Stomach (tissue), 19 donors: ENCODE results near the gene ATP11C. TPM values are rescaled to one million over a fixed set of nuclear protein-coding genes. Genes with fewer than 3 reads are reported as not detected.
A peak's percentile ranks its signal among the peaks of the same experiment; 100 is the strongest.

Experiments
- DNase-seq, 2 donors: peaks; one replicate each; pipeline versions ENCODE4 v3.0.0 to v3.0.0-alpha.2; 2013 to 2019
- H3K27ac ChIP-seq, 5 donors: fragments of 200-600 bp in 4 of 5; sonication (generic) in 4 of 5; one replicate each; pipeline ENCODE4 v1.5.1; 2013 to 2019; ENCODE audit warnings: mild to moderate bottlenecking in 1 of 5, moderate library complexity in 1 of 5
- H3K27me3 ChIP-seq, 3 donors: fragments of 200-600 bp; sonication (generic); one replicate each; pipeline ENCODE4 v1.5.1; 2017 to 2019; ENCODE audit warnings: mixed run types in 1 of 3
- H3K36me3 ChIP-seq, 4 donors: fragments of 200-600 bp; sonication (generic); 1 replicate in 3 of 4; 2 replicates in 1 of 4; pipeline ENCODE4 v1.5.1; 2016 to 2019
- H3K4me1 ChIP-seq, 4 donors: fragments of 200-600 bp; sonication (generic); one replicate each; pipeline ENCODE4 v1.5.1; 2016 to 2019
- H3K4me3 ChIP-seq, 4 donors: fragments of 200-600 bp; sonication (generic) in 3 of 4; one replicate each; pipeline ENCODE4 v1.5.1; 2016 to 2019; ENCODE audit warnings: mild to moderate bottlenecking in 1 of 4
- H3K9me3 ChIP-seq, 4 donors: fragments of 200-600 bp; sonication (generic); one replicate each; pipeline ENCODE4 v1.5.1; 2016 to 2019
- CTCF ChIP-seq, 7 experiments: fragments of 450-650 bp in 4 of 7; fragments of 200-600 bp in 3 of 7; sonication (generic) in 3 of 7; IDR thresholded peaks; one replicate each; pipeline ENCODE4 v1.5.1; 2016 to 2019; ENCODE audit warnings: antibody characterized with exemption in 7 of 7, control low read depth in 2 of 7, mild to moderate bottlenecking in 1 of 7
- EP300 ChIP-seq: sonication (generic); formaldehyde crosslinking; IDR thresholded peaks from one replicate; pipeline ENCODE4 v1.6.1; 2017; ENCODE audit warnings: antibody characterized with exemption
- POLR2A ChIP-seq, 4 donors: fragments of 450-650 bp; IDR thresholded peaks; one replicate each; pipeline ENCODE4 v1.6.1; 2016; ENCODE audit warnings: antibody characterized with exemption in 4 of 4, control low read depth in 2 of 4, mild to moderate bottlenecking in 1 of 4, moderate library complexity in 1 of 4
- POLR2AphosphoS5 ChIP-seq, 3 donors: sonication (generic); formaldehyde crosslinking; IDR thresholded peaks; one replicate each; pipeline ENCODE4 v1.6.1; 2016; ENCODE audit warnings: antibody characterized with exemption in 3 of 3
- WGBS, 5 donors: extraction: QIAGEN DNeasy Blood & Tissue Kit in 3 of 5; methylation state at CpG; one replicate each; pipeline versions ENCODE4 v1.1.5 to v1.1.7; 2013 to 2018; 5-methylcytosine and 5-hydroxymethylcytosine counted together
- intact Hi-C: fragments of 100-400 bp; cut with DNase I; formaldehyde crosslinking; loops from one replicate; pipeline ENCODE4 v1.15.1; 2023; ENCODE audit warnings: low total_unique reads
- long read RNA-seq, 10 donors: transcript quantifications; one replicate each; lab custom pipeline, GENCODE V29; 2026
- polyA plus RNA-seq, 3 donors: library from polyadenylated mRNA; stranded (reverse); fragments of 200-250 nt; gene quantifications; one replicate each; pipeline ENCODE4 v1.2.3, GENCODE V29; 2013
- total RNA-seq, 5 donors: library from RNA; depleted of rRNA; stranded (reverse); fragments of >200 nt; gene quantifications; one replicate each; pipeline versions ENCODE4 v1.1.0 to v1.2.3, GENCODE V29; 2014 to 2016
- donor health status: healthy with polysubstance abuse.
- donor health status: Bipolar disorder and iron deficiency.
- donor health status: healthy.

The ATP11C gene
- total RNA-seq (10 to 100 TPM in 4 of 5 donors, 1 to 10 TPM in 1; 9.3 to 46.4 (median 14.5) TPM), polyA plus RNA-seq (1 to 10 TPM; 3.3 to 9.3 (median 5.1) TPM)
- long read RNA-seq, donor 1 = 0 reads
- long read RNA-seq, donor 2 = 0 reads
- long read RNA-seq, donor 3 = 0 reads
- long read RNA-seq, donor 4 = 0 reads
- long read RNA-seq, donor 5 = 0 reads
- long read RNA-seq, donor 6 = 0 reads
- long read RNA-seq, donor 7 = 0 reads
- long read RNA-seq, donor 8, partial matches to known transcripts = 0 of 1 reads
- long read RNA-seq, donor 8, other reads (novel, unspliced or antisense) = 0 of 1 reads
- long read RNA-seq, donor 9 = 0 reads
- long read RNA-seq, donor 10 = 0 reads

GRCh38 chrX:139932901-139933796, at the start of gene ATP11C:
Gene ATP11C, minus strand, starts transcription at chrX:139933053. Its CDS starts 1,011 bp downstream, at chrX:139932042.
- TF ChIP-seq POLR2A (IDR thresholded peaks at IDR 0.05) = peak in 1 of 4 donors; percentile 63
- no peak for TF ChIP-seq EP300
- TF ChIP-seq POLR2AphosphoS5 (IDR thresholded peaks at IDR 0.05) = peak; percentile 56 to 94 (median 89)
- Histone ChIP-seq H3K4me1 (peaks cover 0 to 14% (median 10%) of the 10 kb centered on the region in 4 donors), H3K9me3 (no peaks in the 10 kb centered on the region), H3K27ac (peak within 1 kb of the TSS; percentile 87 to 99 (median 98)), H3K36me3 (no peaks in the 10 kb centered on the region), H3K27me3 (no peaks in the 10 kb centered on the region), H3K4me3 (peak within 1 kb of the TSS; percentile 64 to 76 (median 71))
- WGBS, 5 donors = 0 to 19% (median 7%) methylated on average over 25 to 52 of the region's 52 CpGs
- DNase-seq = peak; percentile 81 to 93
- intact Hi-C loops = no loop called here

GRCh38 chrX:139974471-139974870, 41.6 kb upstream of the ATP11C start:
- intact Hi-C loops = no loop called here

GRCh38 chrX:139972629-139973624, 40.1 kb upstream of the ATP11C start:
- WGBS, 5 donors = 65 to 84% (median 70%) methylated on average over 5 to 6 of the region's 6 CpGs
- Histone ChIP-seq H3K27me3 (no peaks in the 10 kb centered on the region), H3K9me3 (no peaks in the 10 kb centered on the region), H3K4me3 (no peak overlapping the region), H3K27ac (no peak overlapping the region), H3K4me1 (peaks cover 0 to 5% (median 0%) of the 10 kb centered on the region in 4 donors), H3K36me3 (no peaks in the 10 kb centered on the region)
- DNase-seq = no peak
- TF ChIP-seq EP300 = no peak
- no peak for TF ChIP-seq CTCF (IDR thresholded peaks at IDR 0.05)
- TF ChIP-seq POLR2AphosphoS5 (IDR thresholded peaks at IDR 0.05) = no peak
- no peak for TF ChIP-seq POLR2A (IDR thresholded peaks at IDR 0.05)
- intact Hi-C loops = no loop called here

More at GRCh38 chrX:139974471-139974870, 41.6 kb upstream of the ATP11C start:
- Histone ChIP-seq H3K4me1 (peaks cover 0 to 5% (median 0%) of the 10 kb centered on the region in 4 donors), H3K36me3 (no peaks in the 10 kb centered on the region), H3K9me3 (no peaks in the 10 kb centered on the region), H3K27ac (no peak overlapping the region), H3K4me3 (no peak overlapping the region), H3K27me3 (no peaks in the 10 kb centered on the region)
- TF ChIP-seq POLR2AphosphoS5 (IDR thresholded peaks at IDR 0.05) (no peak), EP300 (no peak), POLR2A (IDR thresholded peaks at IDR 0.05) (no peak), CTCF (IDR thresholded peaks at IDR 0.05) (no peak)
- WGBS, 5 donors = 39 to 64% (median 60%) methylated on average over 3 of the region's 3 CpGs
- no peak for DNase-seq

GRCh38 chrX:139972113-139972512, 39.3 kb upstream of the ATP11C start:
- H3K27me3 ChIP-seq = no peaks in the 10 kb centered on the region
- intact Hi-C loops = no loop called here
- DNase-seq = no peak
- no peaks in the 10 kb centered on the region for H3K9me3 ChIP-seq
- H3K4me3 ChIP-seq = no peak overlapping the region
- H3K36me3 ChIP-seq = no peaks in the 10 kb centered on the region
- 48 to 65% (median 56%) methylated on average over 5 of the region's 5 CpGs for WGBS, 5 donors
- H3K4me1 ChIP-seq = peaks cover 0 to 5% (median 0%) of the 10 kb centered on the region in 4 donors
- no peak for TF ChIP-seq CTCF (IDR thresholded peaks at IDR 0.05)
- TF ChIP-seq POLR2A (IDR thresholded peaks at IDR 0.05) = no peak
- no peak for TF ChIP-seq EP300
- no peak for TF ChIP-seq POLR2AphosphoS5 (IDR thresholded peaks at IDR 0.05)
- H3K27ac ChIP-seq = no peak overlapping the region
